Transverse colon (tissue), 4 donors: Measurements from ENCODE around the gene HOXA13. TPM values are rescaled to one million over a fixed set of nuclear protein-coding genes. Genes with fewer than 3 reads are reported as not detected.

Experiments
- DNase-seq: peaks from one replicate; pipeline ENCODE4 v3.0.0-alpha.2; 2019
- H3K27ac ChIP-seq, 4 donors: fragments of 200-600 bp; sonication (generic); 2 replicates each; pipeline ENCODE4 v1.5.1; 2016 to 2018; ENCODE audit warnings: inconsistent platforms in 4 of 4
- H3K27me3 ChIP-seq: fragments of 200-600 bp; sonication (generic); 2 replicates; pipeline ENCODE4 v1.5.1; 2017; ENCODE audit warnings: inconsistent platforms
- H3K36me3 ChIP-seq, 4 donors: fragments of 200-600 bp; sonication (generic); 2 replicates each; pipeline ENCODE4 v1.5.1; 2017 to 2019; ENCODE audit warnings: inconsistent platforms in 4 of 4
- H3K4me1 ChIP-seq, 4 donors: fragments of 200-600 bp; sonication (generic); 2 replicates each; pipeline ENCODE4 v1.5.1; 2017 to 2020; ENCODE audit warnings: inconsistent platforms in 4 of 4
- H3K4me3 ChIP-seq, 4 donors: fragments of 200-600 bp; sonication (generic); 1 replicate in 1 of 4; 2 replicates in 3 of 4; pipeline versions ENCODE4 v1.5.1 to v1.6.1; 2017 to 2019; ENCODE audit warnings: inconsistent platforms in 4 of 4
- H3K9me3 ChIP-seq, 2 donors: fragments of 200-600 bp; sonication (generic); 2 replicates each; pipeline ENCODE4 v1.5.1; 2017 to 2019; ENCODE audit warnings: inconsistent platforms in 2 of 2
- EP300 ChIP-seq: sonication (generic); formaldehyde crosslinking; IDR thresholded peaks from one replicate; pipeline ENCODE4 v1.6.1; 2017; ENCODE audit warnings: antibody characterized with exemption, low read depth
- POLR2A ChIP-seq: fragments of 450-650 bp; IDR thresholded peaks from one replicate; pipeline ENCODE4 v1.6.1; 2016; ENCODE audit warnings: antibody characterized with exemption, mild to moderate bottlenecking, moderate library complexity
- POLR2AphosphoS5 ChIP-seq, 3 donors: sonication (generic); formaldehyde crosslinking; IDR thresholded peaks; one replicate each; pipeline ENCODE4 v1.6.1; 2016; ENCODE audit warnings: antibody characterized with exemption in 3 of 3
- WGBS, 2 donors: methylation state at CpG; one replicate each; pipeline ENCODE4 v1.1.5; 2018; ENCODE audit warnings: low coverage in 1 of 2; 5-methylcytosine and 5-hydroxymethylcytosine counted together
- in situ Hi-C, 4 donors: fragments of 200-750 bp; cut with MboI; loops; one replicate each; pipeline versions ENCODE4 v1.15.0 to v1.15.1; 2017; ENCODE audit warnings: low sequenced_read_pairs in 3 of 4, low pct_ligation_motif_present in 1 of 4, low pct_unique_long_range_greater_than_20kb in 1 of 4
- intact Hi-C: fragments of 100-400 bp; cut with DNase I; formaldehyde crosslinking; loops from one replicate; pipeline ENCODE4 v1.15.1; 2023; ENCODE audit warnings: low total_unique reads
- total RNA-seq, 4 donors: library from RNA; depleted of rRNA; stranded (reverse); fragments of >200 nt; gene quantifications; one replicate each; pipeline ENCODE4 v1.1.0, GENCODE V29; 2016
- TF ChIP-seq, protein P1 (sequence below), 5 experiments: fragments of 200-600 bp in 3 of 5; fragments of 450-650 bp in 2 of 5; sonication (generic) in 3 of 5; IDR thresholded peaks; 1 replicate in 2 of 5; 2 replicates in 3 of 5; pipeline ENCODE4 v1.5.1; 2016 to 2017; ENCODE audit warnings: antibody characterized with exemption in 5 of 5, inconsistent platforms in 3 of 5, mild to moderate bottlenecking in 2 of 5, moderate library complexity in 1 of 5

Gene HOXA13
- total RNA-seq, 4 donors from 2014 or later, result 22.5 to 69.9 (median 38.7) TPM

DNA sequence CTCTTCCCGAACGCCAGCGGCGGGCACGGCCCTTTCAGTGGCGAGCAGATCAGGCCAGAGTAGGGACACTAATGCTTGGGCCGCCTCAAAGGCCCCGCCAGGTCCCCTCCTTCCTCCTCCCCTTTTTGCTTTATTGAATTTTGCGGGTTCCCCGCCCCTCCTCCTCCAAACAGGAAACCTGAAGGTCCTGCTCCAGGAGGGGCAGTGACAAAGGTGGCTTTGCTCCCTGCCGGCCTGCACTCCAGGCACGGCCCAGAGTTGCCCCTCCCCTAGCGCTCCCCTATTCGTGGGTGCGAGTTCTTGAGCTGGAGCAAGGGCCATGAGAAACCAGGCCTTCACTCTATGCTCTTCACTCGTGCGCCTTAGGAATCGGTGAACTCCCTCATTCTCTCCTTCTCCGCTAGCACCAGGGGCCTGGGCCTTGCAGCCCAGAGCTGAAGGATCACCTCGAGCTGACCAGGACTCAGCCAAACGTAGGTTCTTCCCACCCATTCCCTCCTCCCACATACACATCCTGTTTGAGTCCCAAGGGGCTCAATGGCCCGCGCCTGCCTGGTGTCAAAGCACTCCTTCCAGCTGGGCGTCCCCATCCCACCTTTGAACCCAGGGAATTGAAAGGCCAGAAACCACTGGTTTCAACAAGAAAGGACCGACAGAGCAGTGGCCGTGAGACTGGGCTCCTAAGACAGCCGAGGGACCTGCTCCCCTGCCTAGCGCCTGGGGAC lies 51.7 kb downstream of the HOXA13 start:
- 10% methylated on average over 28 of the region's 28 CpGs; no CpG with 5 or more reads in 1 of the 2 donors for WGBS, 2 donors
- in situ Hi-C loops, result loop anchor here in 3 of 4 donors (10.0 kb wide), 1 partner anchor 293 kb away; no protein-coding TSS in a partner anchor
- no peaks in the 10 kb centered on the region for H3K36me3 ChIP-seq
- peak overlapping the region; percentile 95 to 99 (median 98) for H3K27ac ChIP-seq
- H3K27me3 ChIP-seq, result peaks cover 34% of the 10 kb centered on the region
- no peaks in the 10 kb centered on the region for H3K9me3 ChIP-seq
- peaks cover 3 to 85% (median 61%) of the 10 kb centered on the region in 4 donors for H3K4me1 ChIP-seq
- H3K4me3 ChIP-seq, result peak overlapping the region; percentile 54 to 79 (median 72)
- intact Hi-C loops, result loop anchor here (5.0 kb wide), 2 partner anchors 41 to 291 kb away; no protein-coding TSS in a partner anchor
- DNase-seq, result peak; percentile 77
- TF ChIP-seq POLR2A (peak; percentile 80), POLR2AphosphoS5 (IDR thresholded peaks at IDR 0.05) (peak; percentile 65 to 83 (median 74))
- TF ChIP-seq, protein P1, sequence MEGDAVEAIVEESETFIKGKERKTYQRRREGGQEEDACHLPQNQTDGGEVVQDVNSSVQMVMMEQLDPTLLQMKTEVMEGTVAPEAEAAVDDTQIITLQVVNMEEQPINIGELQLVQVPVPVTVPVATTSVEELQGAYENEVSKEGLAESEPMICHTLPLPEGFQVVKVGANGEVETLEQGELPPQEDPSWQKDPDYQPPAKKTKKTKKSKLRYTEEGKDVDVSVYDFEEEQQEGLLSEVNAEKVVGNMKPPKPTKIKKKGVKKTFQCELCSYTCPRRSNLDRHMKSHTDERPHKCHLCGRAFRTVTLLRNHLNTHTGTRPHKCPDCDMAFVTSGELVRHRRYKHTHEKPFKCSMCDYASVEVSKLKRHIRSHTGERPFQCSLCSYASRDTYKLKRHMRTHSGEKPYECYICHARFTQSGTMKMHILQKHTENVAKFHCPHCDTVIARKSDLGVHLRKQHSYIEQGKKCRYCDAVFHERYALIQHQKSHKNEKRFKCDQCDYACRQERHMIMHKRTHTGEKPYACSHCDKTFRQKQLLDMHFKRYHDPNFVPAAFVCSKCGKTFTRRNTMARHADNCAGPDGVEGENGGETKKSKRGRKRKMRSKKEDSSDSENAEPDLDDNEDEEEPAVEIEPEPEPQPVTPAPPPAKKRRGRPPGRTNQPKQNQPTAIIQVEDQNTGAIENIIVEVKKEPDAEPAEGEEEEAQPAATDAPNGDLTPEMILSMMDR (IDR thresholded peaks at IDR 0.05), result no peak

DNA sequence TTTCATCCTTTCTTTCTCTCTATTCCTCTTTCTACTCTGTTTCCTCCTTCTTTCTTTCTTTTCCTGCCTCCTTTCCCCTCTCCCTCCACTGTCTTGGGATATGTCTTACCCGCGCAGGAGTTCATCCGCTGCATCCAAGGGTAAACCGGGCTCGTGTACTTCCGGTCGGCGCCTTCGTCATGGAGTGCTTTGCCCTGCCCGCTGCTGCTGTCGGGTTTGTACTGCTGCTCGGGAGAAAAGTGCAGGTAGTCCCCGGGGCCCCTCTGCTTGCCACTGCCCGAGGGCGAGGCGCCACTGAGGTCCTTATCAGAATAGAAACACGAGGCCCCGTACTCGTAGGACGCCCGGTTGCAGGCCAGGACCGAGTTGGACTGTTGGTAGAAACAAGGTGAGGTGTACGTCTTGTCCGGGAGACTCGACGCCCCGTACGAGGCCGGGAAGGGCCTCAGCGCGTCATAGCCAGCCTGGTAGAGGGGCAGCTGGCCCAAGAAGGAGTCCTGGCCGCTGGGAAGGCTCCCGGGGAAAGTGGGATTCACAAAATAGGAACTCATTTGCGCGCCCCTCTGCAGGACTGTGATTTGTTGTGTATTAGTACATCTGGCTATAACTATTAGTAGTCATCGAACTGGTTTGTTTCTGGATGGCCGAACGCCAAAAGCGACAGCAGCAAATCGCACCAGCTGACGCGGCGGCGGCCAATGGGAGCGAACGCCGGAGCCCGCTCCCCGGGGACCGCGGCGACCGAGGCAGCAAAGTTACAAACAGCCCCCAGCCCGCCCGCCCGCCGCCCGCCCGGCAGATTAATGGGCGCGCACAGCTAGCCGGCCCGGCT lies 52.5 kb downstream of the HOXA13 start, which contains the start of gene HOXA6:
Gene HOXA6 (minus strand): TSS at position 576 of the 832 bp plus-strand sequence. CDS start 25 bp downstream, at position 551.
- H3K4me3 ChIP-seq, result peak within 1 kb of the TSS; percentile 54 to 79 (median 72)
- H3K27me3 ChIP-seq, result peaks cover 26% of the 10 kb centered on the region
- no peaks in the 10 kb centered on the region for H3K9me3 ChIP-seq
- H3K27ac ChIP-seq, result peak within 1 kb of the TSS; percentile 95 to 99 (median 98)
- peak; percentile 81 for DNase-seq
- peaks cover 0 to 78% (median 55%) of the 10 kb centered on the region in 4 donors for H3K4me1 ChIP-seq
- 11% methylated on average over 63 of the region's 63 CpGs; no CpG with 5 or more reads in 1 of the 2 donors for WGBS, 2 donors
- TF ChIP-seq, protein P1 (IDR thresholded peaks at IDR 0.05), result no peak
- TF ChIP-seq POLR2AphosphoS5 (IDR thresholded peaks at IDR 0.05), result peak in 1 of 3 donors; percentile 40
- TF ChIP-seq POLR2A, result peak; percentile 29
- TF ChIP-seq EP300, result no peak
- no peaks in the 10 kb centered on the region for H3K36me3 ChIP-seq
- intact Hi-C loops (loop anchor here (5.0 kb wide), 2 partner anchors 40 to 290 kb away; no protein-coding TSS in a partner anchor), in situ Hi-C loops (loop anchor here in 3 of 4 donors (10.0 kb wide), 1 partner anchor 293 kb away; no protein-coding TSS in a partner anchor)

DNA sequence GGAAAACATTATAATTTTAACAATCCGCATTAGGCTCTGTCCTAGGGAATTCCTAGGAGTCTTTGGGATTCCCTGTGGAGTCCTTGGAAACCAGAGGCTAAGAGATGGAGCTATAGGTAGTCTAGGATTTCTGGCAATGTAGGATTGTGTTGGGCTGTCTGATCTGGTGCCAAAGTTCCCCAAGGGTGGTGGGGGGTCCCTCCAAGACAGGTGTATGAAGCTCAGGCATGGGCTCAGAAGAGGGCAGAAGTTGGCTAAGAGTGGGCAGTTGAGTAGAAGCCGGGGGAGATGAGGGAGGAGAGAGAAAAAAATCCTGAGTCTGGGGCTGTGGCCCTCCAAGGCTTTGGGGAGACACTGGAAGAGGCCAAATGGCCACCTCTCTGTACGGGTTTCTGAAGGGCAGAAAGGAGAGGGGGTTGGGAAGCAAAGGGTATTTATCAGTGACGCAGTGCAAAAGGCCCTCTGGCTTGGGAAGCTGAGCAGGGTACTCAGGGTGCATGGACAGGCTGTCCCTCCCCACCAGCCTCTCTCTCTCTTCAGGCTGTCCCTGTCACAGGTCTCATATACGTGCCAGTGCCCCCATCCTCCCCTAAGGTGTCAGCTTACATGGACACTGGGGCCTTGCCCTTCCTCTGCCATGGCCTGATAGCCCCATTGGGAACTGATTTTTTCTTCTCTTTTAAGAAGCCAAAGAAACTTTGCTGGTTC lies 53.2 kb downstream of the HOXA13 start:
- peak overlapping the region in 3 of 4 donors; percentile 71 to 79 (median 73) for H3K4me3 ChIP-seq
- no peaks in the 10 kb centered on the region for H3K9me3 ChIP-seq
- in situ Hi-C loops, result loop anchor here in 3 of 4 donors (10.0 kb wide), 1 partner anchor 292 kb away; no protein-coding TSS in a partner anchor
- 40% methylated on average over 5 of the region's 5 CpGs; no CpG with 5 or more reads in 1 of the 2 donors for WGBS, 2 donors
- intact Hi-C loops, result loop anchor here (5.0 kb wide), 2 partner anchors 39 to 289 kb away; no protein-coding TSS in a partner anchor
- TF ChIP-seq POLR2A (no peak), POLR2AphosphoS5 (IDR thresholded peaks at IDR 0.05) (no peak)
- TF ChIP-seq, protein P1 (IDR thresholded peaks at IDR 0.05), result no peak
- peaks cover 0 to 79% (median 55%) of the 10 kb centered on the region in 4 donors for H3K4me1 ChIP-seq
- peaks cover 24% of the 10 kb centered on the region for H3K27me3 ChIP-seq
- H3K36me3 ChIP-seq, result no peaks in the 10 kb centered on the region
- peak; percentile 14 for DNase-seq
- peak overlapping the region; percentile 95 to 99 (median 98) for H3K27ac ChIP-seq
